ENCODE results near the gene DDC.
"Not testable (repeated sequence)": the region's sequence is repeated elsewhere in the genome, so short reads cannot be mapped to it uniquely, and the experiment has no call there.

The DDC gene

GRCh38 chr7:50480797-50481196 is 84.4 kb downstream of the DDC start:
- DNase-seq (ENCODE audit: low read depth): no peak

DNA sequence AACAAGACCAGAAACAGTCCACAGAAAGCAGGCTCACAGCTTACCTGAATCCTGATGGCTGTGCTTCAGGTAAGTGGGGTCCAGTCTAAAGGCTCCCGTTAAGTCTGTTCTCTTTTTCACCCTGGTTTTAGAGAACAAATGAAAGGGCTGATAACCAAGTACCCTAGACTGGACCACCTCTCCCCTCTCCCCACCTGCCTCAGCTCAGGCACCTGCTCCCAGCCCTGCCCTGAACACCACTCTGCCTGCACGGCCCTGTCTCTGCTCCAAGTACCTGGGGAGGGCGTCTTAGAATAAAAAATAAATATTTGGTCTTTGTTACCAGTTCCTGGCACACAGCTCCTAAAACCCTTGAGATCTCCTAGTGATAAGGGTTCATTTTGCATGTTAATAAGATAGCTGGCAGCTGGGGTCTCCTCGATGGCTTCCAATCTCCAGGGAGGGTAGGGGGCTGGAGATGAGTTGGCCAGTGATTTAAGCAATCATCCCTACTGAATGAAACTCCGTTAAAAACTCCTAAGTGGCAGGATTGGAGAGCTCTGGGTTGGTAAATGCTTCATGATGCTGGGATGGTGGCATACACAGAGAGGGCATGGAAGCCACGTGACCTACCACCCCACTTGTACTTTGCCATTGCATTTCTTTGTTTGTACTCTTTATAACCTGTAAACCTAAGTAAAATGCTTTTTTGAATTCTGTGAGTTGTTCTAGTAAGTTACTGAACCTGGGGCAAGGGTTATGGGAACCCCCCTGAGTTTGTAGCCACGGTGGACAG is 85.3 kb downstream of the DDC start:
- DNase-seq (ENCODE audit: low read depth): no peak

DNA sequence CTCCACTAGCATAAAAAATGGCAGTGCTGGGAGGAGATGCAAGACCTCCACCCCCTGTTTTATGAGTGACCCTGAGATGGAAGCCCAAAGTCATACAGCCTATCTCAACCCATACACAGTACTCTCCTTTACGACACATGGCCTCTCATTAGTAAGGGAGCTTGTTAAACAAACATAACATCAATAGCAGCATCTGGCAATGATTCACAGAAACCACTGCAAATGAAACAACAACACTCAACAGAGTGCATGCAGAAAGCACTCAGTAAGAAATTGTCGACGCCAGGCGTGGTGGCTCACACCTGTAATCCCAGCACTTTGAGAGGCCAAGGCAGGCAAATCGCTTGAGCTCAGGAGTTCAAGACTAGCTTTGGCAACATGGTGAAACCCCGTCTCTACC is 87.6 kb downstream of the DDC start:
- no peak for DNase-seq (ENCODE audit: low read depth)

GRCh38 chr7:50476953-50477625 is 88.1 kb downstream of the DDC start:
- DNase-seq (ENCODE audit: low read depth): no peak

GRCh38 chr7:50475340-50475739 is 89.9 kb downstream of the DDC start:
- DNase-seq (ENCODE audit: low read depth): no peak

- no peak for DNase-seq (ENCODE audit: low read depth)
Observed at GRCh38 chr7:50474382-50475160, 90.6 kb downstream of the DDC start.

GRCh38 chr7:50473531-50473930 is 91.7 kb downstream of the DDC start:
- DNase-seq (ENCODE audit: low read depth): no peak

DNA sequence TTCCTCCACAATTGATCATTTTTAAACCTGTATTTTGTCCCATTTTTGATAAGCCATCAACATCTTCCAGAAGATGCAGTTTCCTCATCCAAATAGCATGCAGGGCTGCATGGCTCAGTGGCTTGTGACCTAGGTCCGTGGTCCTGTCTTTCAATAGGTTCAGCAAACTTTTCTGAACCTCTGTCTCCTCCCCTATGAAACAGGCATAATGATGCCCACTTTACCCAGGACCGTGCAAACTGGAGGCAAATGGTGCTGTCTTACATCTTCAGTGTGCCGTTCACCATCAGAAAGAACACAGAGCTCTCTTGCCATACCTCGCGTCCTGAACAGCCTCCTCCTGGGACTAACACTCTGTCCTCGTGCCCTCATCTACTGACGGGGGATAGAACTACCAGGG is 92.8 kb downstream of the DDC start:
- no peak for DNase-seq (ENCODE audit: low read depth)

DNA sequence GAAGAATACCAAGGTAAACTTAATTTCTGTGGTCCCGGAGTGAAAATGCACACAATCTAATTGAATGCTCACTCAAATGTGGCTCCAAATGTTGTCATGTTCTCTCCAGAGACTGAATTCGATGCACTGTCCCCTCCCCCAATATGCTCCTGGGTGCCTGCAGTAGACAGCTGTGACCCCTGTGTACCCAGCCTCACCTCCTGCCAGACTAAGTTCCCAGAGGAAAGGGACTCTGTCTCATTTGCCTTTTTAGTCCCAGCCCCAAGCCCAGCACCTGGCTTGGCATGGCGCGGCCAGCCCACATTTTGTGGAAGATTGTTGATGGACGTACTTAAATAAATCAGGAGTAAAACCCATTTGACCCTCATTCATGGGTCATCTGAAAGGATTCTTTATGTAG is 93.2 kb downstream of the DDC start:
- DNase-seq (ENCODE audit: low read depth): no peak

DNA sequence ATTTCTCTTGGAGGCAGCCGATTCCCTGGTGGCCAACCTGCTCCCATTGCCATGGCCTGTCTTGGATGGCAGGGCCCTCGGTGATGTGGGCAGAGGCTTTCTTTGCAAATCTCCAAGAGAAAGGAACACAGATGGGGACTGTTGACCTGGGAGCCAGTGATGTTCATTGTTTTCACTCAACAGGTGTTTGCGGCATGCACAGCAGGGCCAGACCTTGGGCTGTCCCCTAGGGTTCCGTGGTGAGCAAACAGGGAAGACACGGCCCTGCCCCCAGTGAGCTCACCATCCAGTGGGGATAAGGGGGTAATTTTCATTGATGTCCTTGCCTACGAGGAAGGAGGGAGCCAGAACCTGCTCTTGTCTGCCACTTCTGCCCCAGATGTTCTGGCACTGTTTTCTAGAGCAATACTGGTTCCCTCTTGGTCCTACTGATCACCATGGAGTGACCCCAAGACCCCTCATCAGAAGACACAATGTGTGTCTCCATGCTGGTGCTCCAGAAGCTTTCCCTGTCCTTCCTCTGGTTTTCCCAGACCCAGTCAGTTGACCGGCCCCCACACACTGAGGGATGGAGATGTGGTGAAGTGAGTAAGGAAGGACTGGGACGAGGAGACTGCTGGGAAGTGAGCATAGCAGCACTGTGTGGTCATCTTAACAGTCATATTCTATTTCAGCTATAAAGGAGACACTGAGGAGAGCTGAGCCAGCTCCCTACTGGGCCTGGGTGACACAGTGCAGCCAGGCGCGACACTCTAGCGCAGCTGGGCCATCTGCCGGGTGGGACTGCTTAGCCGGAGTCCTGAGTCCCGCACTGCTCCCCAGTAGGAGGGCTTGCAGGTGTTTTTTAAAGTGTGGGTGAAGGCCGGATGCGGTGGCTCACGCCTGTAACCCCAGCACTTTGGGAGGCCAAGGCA is 94.7 kb downstream of the DDC start:
- DNase-seq (ENCODE audit: low read depth): no peak

DNA sequence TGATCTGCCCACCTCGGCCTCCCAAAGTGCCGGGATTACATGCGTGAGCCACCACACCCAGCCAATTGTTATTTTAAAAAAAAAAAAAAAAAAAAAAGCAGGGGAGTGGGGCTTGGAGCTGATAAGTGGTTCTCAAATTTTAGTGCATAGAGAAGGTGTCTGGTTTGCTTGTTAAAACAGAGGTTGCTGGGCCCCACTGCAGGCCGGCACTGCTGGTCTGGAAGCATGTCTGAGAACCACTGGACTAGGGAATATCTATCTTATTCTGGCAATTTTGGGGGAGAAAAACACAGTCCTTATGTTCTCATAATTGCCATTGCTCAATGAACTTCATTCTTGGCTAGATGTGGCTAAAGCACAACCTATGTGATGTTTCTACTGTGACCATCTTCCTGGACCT is 96.0 kb downstream of the DDC start:
- DNase-seq (ENCODE audit: low read depth): no peak

GRCh38 chr7:50467817-50468610 is 97.2 kb downstream of the DDC start:
- DNase-seq (ENCODE audit: low read depth): peak; percentile 69

GRCh38 chr7:50466815-50467585 is 98.2 kb downstream of the DDC start:
- DNase-seq (ENCODE audit: low read depth): no peak

DNA sequence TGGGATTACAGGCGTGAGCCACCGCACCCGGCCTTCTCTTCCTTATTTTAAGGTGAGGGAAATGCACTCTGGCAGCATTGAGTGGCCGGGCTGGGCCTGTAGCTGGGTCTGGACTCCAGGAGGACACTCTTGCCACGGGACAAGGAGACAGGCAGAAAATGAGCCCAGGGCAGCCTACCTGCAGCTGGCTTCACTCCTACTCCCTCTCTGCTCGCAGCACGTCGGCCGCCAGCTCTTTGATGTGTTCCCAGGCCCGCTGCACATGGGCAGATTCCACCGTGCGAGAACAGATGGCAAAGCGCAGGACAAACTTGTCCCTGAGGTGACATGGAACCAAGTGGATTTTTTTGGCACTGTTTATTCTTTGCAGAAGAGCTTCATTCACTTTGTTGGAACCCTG is 102.2 kb downstream of the DDC start:
- no peak for DNase-seq (ENCODE audit: low read depth)

- no peak for DNase-seq (ENCODE audit: low read depth)
Observed at GRCh38 chr7:50462361-50462760, 102.8 kb downstream of the DDC start.

- no peak for DNase-seq (ENCODE audit: low read depth)
Observed at GRCh38 chr7:50461695-50462094, 103.5 kb downstream of the DDC start.

DNA sequence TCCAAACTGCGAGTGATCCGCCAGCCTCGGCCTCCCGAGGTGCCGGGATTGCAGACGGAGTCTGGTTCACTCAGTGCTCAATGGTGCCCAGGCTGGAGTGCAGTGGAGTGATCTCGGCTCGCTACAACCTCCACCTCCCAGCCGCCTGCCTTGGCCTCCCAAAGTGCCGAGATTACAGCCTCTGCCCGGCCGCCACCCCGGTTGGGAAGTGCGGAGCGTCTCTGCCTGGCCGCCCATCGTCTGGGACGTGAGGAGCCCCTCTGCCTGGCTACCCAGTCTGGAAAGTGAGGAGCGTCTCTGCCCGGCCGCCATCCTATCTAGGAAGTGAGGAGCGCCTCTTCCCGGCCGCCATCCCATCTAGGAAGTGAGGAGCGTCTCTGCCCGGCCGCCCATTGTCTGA is 106.0 kb downstream of the DDC start:
- not testable (repeated sequence) for DNase-seq (ENCODE audit: low read depth)

DNA sequence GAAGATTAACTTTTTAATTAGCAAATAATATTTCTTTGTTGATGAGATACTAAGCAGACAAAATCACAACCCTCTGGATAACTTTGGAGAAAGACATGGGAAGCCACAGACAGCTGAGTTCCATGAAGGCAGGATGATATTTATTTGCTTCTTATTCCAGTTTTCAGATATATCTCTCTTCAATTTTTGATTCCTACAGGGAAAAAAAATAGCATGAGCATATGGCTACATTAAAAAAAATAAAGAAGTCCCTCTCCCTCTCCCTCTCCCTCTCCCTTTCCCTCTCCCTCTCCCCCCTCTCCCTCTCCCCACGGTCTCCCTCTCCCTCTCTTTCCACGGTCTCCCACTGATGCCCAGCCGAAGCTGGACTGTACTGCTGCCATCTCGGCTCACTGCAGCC is 106.6 kb downstream of the DDC start:
- not testable (repeated sequence) for DNase-seq (ENCODE audit: low read depth)

DNA sequence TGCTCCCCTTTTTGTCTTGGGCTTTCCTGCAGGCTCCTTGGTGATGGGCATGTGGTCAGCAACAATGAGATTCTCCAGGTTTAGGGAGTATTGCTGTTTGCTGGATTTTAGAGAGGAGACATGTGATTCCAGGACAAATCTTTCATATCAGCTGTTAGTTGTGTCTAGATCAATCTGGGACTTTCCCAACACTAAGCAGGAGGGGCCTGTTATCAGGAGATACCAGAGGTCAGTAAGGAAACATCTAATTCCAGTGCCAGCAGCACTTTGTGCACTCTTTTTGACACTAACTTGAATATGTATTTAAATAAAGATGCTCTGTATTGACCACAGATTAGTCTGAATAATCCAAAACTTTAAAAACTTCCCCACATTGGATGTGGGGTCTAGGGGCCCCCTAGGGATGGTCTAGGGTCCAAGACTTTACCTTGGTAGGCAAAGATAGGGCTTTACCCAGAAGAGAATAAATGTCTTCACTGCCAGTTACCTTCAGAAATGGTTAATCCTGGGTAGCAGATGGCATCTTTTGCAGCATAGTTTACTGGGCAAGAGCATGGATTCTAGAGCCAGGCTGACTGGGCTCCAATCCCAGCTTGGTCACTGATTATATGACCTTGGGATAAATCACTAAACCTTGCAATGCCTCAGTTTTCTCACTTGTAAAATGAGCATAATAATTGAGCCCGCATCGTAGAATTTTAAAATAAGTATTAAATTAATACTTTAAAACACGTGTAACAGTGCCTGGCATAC is 108.7 kb downstream of the DDC start:
- no peak for DNase-seq (ENCODE audit: low read depth)

DNA sequence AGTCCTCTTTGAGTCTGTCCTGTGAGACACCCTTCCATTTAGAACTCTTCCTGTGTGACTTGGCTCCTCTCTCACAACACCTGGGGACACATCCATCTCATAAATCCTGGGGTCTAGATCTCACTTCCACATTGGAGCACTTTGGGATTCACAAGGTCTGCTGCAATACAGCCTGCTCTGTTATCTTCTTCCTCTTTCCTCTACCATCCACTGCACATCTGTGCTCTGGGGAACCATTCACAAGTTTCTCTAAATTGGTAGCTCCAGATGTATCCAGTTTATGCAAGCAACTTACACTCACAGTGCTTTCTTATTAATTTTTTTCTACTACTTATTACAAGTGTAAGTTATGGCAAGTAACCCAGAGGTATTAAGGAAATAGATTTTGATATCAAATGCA is 109.5 kb downstream of the DDC start:
- DNase-seq (ENCODE audit: low read depth): no peak
